GM21717 (cell line): ENCODE measurements around the gene NEK11.

Experiments
- ATAC-seq: cut with Tn5 transposase; IDR thresholded peaks from one replicate; pipeline ENCODE4 v1.9.1; 2021; ENCODE audit warnings: mild to moderate bottlenecking, moderate library complexity; ENCODE audit not compliant: unreplicated experiment

Gene NEK11

DNA sequence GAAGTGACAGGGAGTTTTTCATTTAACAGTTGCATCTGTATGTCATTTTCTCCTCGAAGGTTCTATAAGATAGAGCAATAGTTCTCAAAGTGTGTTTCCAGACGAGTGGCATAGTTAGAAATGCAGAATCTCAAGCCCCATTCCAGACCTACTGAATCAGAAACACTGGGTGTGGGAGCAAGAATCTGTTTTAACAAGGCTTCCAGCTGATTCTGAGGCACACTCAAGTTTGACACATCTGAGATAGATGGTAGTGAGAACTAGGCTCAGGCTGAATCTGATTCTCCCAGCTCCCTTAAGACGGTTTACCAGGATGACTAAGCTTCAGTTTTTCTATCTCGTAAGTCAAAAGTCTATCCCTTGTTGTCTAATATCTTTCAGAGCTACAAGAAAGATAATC lies 195.1 kb downstream of the NEK11 start:
- no peak for ATAC-seq

DNA sequence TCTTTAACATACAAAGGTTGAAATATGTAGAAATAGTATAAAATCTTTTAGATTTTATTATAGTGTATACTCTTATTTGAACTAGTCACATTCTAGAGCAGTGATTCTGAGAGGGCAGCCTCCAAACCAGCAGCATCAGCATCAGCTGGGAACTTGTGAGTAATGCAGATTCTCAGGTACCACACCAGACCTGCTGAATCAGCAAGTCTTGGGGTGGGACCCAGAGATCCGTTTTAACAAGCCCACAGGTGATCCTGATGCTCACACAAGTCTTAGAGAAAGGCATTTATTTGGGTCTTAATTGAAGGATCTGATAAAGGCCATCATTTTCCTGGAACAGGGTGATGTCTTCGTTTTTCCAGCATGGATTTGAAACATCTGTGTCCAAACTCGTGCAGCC lies 195.9 kb downstream of the NEK11 start:
- ATAC-seq: no peak

DNA sequence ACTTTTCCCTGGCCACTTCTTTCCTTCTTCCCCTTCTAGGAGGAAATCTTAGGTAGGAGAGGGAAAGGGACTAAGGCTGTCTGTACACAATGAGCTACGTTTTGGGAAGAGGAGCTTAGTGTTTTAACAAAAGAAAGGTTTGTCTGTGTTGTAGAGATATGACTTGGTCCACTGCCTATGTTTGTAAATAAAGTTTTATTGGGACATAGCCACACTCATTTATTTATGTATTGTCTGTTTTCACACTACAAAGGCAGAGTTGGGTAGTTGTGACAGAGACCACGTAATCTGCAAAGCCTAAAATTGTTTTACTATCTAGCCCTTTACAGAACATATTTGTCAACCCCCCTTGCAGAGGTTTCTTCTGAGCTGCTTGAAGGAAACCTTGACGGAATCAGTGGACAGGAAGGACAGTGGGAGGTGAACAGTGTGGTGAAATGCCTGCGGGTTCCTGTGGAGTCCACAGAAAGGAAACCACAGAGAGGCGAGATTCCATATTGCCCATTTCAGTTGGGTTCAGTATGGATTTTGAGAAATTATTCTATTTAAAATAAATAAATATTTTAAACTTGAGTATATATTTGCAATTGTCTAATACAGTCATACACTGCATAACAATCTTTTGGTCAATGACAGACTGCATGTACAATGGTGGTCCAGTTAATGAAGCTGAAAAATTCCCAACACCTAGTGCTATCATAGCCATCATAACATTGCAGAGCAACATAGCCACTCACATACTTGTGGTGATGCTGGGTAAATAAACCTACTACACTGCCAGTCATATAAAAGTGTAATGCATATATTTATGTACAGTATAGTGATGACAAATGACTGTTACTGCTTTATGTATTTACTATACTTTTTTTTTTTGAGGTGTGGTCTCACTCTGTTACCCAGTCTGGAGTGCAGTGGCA lies 197.0 kb downstream of the NEK11 start:
- ATAC-seq: no peak

DNA sequence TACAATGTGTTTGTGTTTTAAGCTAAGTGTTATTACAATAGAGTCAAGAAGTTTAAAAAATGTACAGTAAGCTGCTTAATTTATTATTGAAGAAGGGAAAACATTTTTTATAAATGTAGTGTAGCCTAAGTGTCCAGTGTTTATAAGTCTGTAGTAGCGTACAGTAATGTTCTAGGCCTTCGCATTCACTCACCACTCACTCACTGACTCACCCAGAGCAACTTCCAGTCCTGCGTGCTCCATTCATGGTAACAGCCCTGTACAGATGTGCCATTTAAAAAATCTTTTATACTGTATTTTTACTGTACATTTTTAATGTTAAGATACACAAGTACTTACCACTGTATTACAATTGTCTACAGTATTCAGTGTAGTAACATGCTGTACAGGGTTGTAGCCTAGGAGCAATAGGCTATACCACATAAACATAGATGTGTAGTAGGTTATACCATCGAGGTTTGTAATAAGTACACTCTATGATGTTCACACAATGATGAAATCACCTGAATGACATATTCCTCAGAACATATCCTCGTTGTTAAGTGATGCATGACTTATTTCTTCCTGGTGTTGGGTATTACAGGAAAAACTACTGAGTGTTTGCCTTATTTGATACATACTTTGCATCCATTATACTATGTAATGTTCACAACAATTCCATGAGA lies 198.3 kb downstream of the NEK11 start:
- ATAC-seq: no peak

DNA sequence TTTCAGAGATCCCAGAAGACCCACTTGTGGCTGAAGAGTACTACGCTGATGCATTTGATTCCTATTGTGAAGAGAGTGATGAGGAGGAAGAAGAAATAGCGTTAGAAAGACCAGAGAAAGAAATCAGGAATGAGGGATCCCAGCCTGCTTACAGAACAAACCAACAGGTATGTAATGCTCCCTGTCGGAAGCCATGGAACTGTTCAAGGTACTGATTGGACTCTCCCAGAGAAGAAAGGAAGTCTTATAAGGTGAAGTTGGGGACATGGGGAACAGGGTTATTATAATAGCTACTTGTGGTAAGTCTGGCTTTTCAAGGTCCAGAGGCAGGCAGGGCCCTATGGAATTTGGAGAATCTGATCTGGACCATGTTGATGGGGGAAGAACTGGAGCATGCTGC lies 201.8 kb downstream of the NEK11 start:
- no peak for ATAC-seq

DNA sequence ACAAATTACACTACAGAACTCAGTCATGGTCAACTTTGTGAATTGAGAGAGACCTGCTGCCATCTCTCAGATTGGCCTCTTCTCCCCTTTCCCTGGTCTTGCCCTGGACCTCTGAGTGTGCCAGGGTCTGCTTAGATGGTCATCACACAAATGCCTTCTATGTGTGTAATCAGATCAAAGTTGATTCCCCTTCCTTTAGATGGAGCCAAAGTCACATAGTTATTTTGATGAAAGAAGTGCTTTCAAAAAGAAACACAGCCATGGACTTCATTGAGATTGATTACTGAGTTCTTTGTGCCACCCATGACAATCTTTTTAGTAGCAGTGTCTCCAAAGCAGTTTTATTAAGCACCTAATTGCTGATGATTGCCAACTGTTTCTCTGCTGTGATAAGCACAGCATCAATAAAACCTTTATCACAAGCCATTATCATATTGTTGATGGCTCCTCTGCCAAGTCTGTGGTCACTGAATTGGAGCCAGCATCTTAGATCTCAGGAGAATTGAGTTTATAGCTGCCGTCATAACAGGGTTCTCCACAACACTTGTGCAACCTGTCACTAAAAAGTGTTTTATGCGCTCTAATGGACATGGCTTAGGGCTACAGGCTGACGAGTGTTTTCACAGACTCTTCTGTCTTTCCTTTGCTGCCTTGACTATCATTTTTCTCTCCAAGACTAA lies 205.2 kb downstream of the NEK11 start:
- ATAC-seq: no peak

DNA sequence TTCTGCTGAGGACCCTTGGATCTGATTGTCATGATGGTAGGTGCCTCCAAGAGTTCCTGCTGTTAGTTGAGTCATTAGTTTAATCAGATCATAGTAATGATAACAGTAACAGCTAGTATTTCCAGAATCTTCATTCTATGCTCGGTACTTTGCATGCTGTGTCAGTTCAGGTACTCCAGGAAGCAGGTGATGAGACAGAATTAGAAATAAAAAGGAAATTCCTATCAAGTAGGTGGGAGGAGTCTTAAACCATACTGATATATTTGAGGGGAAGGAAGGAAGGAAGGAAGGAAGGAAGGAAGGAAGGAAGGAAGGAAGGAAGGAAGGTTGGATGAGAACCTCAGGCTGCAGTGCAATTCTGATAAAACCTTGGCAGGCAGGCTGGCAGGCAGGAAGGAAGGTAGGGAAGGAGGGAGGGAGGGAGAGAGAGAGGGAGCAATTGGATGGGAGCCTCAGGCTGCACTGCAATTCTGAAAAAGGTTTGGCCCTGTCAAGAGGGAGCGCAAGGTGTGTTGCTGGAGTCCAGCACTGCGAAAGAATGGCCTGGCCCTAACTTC lies 206.1 kb downstream of the NEK11 start:
- ATAC-seq: no peak

DNA sequence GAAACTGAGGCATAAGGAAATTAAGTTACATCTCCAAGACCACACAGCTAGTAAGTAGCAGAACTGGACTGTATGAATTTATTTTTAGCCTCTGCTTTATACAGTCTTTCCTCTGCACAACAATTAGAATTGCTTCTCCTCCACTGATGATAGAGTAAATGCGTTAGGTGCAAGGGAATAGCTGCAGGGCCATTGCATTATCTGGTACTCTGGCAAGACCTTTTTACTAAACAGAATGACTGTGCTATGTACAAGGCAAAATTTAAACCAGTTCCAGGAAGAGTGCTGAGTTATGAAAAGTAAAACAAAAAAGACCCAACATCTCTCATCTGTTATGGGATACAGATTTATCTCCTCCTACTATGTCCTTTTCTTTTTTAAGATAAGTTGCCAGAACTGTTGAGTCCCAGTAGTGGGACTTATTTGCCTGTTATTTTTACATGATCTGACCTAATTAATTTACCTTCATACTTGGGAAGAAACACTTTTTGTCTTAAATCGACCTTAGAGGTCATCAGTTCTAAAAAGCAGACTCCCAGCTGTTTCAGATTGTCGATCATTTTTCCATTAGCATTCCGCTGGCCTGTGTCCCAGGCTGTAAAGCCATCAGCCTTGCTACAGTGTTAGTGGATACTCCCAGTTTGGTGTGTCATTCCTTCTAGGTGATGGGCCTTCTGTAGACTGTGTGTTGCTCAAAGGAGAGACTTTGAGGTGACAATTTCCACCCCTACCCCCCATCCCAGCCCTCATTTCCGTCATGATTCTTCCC lies 207.4 kb downstream of the NEK11 start:
- no peak for ATAC-seq

DNA sequence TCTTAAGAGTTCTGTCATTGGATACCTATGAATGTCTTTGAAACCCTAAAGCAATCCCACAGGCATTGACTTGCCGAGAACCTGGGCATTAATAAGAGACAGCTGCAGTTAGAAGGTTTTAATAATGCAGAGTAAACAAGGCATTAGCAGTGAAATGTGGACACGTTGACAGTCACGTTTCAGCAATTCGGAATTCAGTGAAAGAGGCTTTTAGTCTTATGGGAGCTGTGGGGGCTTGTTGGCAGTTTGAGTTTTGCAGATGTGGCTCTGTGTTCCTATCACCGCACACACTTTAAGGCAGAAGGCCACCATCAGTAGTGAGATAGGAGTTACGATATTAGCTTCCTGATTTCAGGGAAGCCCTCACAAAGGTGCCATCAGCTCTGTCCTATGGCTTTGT lies 209.7 kb downstream of the NEK11 start:
- no peak for ATAC-seq

DNA sequence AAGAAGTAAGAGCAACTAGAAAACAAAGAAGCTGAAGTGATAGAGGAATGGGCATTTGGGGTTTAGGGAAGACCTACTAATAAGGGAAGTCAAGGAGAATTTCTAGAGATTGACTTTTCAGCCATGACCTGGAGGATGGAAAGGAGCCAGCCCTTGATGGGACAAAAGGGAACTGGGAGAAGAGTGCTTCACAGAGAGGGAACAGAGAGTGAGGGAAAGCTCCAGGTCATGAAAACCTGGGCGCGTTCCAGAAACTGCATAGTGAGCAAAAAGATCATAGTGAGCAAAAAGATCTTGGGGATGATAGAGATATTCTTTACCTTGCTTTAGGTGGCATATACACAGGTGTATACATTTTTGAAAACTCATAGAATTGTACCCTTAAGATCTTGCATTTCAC lies 211.8 kb downstream of the NEK11 start:
- ATAC-seq: no peak

DNA sequence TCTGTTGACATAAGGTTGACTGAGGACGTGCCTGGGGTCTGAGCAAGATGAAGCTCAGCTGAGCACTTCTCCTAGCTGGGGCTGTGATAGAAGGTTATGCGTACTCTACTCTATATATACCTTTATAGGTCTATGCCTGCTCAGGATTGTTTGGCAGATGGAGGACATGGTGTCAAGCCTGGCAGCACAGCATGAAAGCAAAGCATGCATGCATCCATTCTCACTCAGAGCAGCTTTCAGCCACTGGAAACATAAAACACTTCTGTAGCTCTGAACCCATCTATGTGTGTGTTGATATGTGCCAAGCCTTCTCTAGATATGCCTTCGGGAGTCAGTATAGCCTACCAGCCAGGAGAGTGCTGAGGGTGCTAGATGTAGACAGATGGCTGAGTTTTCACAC lies 212.6 kb downstream of the NEK11 start:
- no peak for ATAC-seq

DNA sequence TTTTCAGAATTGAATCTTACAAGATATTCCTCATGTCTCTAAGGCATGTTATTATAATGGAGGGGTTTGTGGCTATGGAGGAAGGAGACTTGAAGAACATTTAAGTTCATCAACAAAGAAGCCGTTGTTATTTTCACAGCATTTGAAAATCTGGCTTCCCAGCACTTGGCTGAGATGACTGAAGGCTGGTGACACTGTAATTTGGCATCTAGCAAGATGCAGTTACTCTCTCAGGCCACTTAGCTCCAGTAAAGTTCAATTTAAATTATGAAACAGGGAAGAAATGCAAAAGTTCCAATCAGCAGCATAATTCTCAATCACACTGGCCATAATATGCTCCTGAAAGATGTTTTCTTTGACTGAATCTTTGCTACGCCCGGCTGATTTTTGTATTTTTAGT lies 215.5 kb downstream of the NEK11 start:
- ATAC-seq: no peak

DNA sequence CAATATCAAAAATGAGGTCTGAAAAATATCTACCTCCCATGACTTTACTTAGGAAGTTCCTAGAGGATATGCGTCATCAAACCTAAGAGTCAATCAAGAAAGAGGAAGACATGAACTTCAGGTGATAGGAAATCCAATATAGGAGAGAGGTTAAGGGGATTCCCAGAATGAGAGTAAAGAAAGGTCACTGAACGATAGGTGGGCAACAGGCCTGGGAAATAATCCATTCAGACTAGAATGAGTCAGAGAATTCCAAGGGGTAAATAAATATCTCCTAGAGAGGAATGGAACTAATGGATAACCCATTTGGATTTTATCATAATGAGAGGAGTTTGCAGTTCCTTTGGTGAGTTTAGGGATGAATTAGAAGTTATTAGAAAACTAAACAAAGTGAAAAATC lies 223.8 kb downstream of the NEK11 start:
- no peak for ATAC-seq

DNA sequence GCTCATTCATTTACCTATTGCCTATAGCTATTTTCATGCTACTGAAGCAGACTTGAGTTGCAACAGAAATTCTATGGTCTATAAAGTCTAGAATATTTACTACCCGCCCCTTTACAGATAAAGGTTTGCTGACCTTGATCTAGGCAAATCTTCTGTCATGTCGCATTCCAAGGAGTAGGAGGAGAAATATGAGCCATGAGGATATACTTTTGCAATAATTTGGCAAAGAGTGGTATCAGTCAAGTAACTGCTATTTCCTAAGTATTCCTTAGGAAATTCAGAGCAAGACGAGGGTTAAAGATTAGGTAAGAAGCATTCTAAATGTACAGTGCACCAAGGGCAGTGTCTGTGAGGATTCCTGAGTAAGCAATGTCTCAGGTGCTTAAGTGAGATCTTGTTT lies 233.8 kb downstream of the NEK11 start:
- no peak for ATAC-seq

DNA sequence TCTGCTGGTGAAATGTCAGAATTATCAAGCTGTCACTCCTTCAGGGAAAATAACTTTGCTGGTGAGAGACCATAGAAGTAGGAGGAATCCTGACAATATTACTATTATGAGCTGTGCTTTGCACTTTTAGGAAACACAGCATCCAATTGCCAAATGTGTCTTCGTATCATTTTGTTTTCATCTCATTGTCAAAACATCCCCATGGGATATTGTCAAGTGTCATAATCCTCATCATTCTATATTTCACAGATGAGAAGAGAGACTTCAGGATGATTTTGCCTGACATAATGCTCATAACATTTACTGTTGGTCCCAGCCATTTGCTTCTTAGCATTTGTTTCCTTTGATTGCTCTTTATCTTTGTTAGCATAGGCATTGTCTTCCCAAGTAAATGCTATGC lies 234.4 kb downstream of the NEK11 start:
- ATAC-seq: no peak

DNA sequence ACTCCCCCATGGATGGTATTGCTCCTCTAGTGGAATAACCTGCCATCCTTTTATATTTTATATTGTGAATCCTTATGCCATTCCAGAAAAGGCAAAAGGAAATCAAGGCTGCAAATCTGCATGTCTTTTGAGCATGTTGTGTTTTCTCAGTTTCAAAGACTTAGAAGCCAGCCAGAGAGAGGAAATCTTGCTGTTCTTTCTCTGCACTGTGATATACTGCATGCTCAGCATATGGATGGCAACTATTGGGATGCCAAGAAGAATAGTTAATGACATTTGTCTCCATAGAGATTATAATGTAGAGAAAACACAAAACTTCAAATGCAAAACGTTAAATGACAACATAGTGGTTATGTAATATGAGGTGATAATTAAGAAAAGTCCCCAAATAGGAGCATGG lies 248.9 kb downstream of the NEK11 start:
- no peak for ATAC-seq

DNA sequence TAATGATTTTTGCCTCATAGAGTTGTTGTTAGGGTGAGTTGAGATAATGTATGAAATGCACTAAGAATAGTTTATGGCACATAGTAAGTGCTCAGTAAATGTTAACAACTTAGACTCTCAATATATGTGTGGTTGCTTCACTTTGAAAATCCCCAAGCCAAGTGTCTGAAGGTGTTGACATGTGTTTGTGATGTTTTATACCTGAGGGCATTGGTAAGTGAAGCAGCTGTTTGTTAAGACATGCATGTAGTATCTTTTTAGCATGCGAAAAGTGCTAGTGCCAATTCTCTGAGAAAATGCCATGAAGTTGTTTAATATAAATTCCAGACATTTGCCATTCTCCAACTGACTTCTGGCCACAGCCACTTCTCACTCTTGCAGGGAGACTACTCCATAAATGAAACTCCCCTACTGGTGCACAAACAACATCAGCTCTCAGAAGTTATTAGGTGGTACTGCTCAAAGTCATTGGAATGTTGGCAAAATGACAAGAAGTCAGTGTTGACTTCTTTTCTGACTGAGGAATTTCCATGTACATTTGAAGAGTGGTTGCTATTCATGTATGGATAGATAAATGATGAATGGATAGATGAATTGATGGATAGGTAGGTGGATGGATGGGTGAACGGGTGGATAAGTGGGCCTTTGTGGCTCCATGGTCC lies 251.3 kb downstream of the NEK11 start:
- no peak for ATAC-seq

DNA sequence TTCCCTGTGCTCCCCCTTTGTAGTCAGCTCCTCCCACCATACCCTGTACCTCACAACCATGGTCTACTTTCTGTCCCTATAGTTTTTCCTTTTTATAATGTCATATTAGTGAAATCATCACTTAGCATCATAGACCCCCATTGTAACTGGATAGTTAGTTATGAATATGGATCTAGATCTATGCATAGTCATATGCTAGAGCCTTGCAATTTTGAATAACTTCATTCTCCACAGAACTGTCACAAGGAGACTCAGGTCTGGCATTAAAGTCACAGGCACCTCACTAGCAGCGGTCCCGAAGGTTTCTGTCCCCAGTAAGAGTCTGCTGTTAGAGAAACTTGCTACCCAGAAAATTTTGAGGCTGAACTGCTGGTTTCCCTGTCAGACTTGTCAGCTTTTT lies 252.9 kb downstream of the NEK11 start:
- no peak for ATAC-seq

DNA sequence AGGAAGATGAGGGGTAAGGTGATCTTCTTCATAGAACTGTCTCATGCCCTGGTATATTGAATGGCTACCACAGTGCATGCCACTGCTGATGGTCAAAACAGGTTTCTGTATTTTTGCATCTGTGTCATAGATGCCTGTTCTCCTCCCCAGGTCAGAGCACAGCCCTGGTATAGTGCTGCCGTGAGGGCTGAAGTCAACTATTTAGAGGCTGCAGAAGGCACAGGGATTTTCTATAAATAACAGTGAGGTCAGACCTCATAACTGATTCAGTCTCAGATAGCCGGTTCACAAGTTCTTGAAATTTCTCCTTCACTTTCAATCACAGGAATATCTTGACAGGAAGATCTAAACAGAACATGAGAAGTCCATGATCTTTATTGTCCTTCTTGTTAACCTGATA lies 255.7 kb downstream of the NEK11 start:
- ATAC-seq: no peak

DNA sequence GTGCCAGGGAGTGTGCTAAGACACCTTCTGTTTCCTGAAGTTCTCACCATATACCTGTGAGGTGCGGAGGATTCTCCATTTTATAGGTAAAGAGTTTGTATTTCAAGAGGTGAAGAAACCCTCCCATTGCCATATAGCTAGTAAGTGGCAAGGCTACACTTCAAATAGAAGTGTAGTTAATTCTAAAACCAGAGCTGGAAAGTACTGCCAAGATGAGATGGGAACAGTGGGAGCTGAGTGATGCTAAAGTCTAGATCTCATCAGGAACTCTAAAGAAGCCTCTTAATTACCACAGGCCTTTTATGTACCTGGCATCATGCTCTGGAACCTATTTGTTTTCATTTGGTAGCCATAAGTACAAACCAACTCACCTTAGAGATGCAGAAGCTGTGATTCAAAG lies 256.3 kb downstream of the NEK11 start:
- no peak for ATAC-seq
